Trophoblast cell (in vitro differentiated cells and primary cell): ENCODE data around the gene TTLL10.

Experiments used
- DNase-seq, 2 donors: peaks; one replicate each; pipeline ENCODE4 v3.0.0-alpha.2; 2016
- H2AFZ ChIP-seq: 2 replicates; pipeline ENCODE4 v1.6.1; 2013; ENCODE audit warnings: low read length, moderate library complexity, mild to moderate bottlenecking; ENCODE audit not compliant: insufficient read depth, poor library complexity
- H2AK5ac ChIP-seq: 2 replicates; pipeline ENCODE4 v1.6.1; 2013; ENCODE audit warnings: mild to moderate bottlenecking, low read length
- H2BK120ac ChIP-seq: 2 replicates; pipeline ENCODE4 v1.6.1; 2013; ENCODE audit warnings: low read length, mild to moderate bottlenecking, moderate library complexity; ENCODE audit not compliant: insufficient read depth, poor library complexity
- H2BK12ac ChIP-seq: 2 replicates; pipeline ENCODE4 v1.6.1; 2013; ENCODE audit warnings: mild to moderate bottlenecking, low read length, moderate library complexity
- H2BK5ac ChIP-seq: 2 replicates; pipeline ENCODE4 v1.6.1; 2013; ENCODE audit warnings: low read length, low read depth, moderate library complexity, mild to moderate bottlenecking; ENCODE audit not compliant: poor library complexity
- H3K14ac ChIP-seq: 2 replicates; pipeline ENCODE4 v1.6.1; 2013; ENCODE audit warnings: mild to moderate bottlenecking, low read length
- H3K18ac ChIP-seq: 2 replicates; pipeline ENCODE4 v1.6.1; 2013; ENCODE audit warnings: mild to moderate bottlenecking, low read length
- H3K23ac ChIP-seq: 2 replicates; pipeline ENCODE4 v1.6.1; 2013; ENCODE audit warnings: low read length
- H3K27ac ChIP-seq: 2 replicates; pipeline ENCODE4 v1.5.1; 2013; ENCODE audit warnings: low read depth, mild to moderate bottlenecking, inconsistent platforms, low read length, moderate library complexity
- H3K27me3 ChIP-seq: 2 replicates; pipeline ENCODE4 v1.6.1; 2013; ENCODE audit warnings: inconsistent platforms, mild to moderate bottlenecking, low read length, moderate library complexity; ENCODE audit not compliant: insufficient read depth
- H3K36me3 ChIP-seq, 2 experiments: 1 replicate in 1 of 2; 2 replicates in 1 of 2; pipeline ENCODE4 v1.6.1; 2013; ENCODE audit warnings: low read length in 2 of 2, mild to moderate bottlenecking in 2 of 2, moderate library complexity in 1 of 2; ENCODE audit not compliant: insufficient read depth in 2 of 2, control insufficient read depth in 1 of 2
- H3K4ac ChIP-seq: 2 replicates; pipeline ENCODE4 v1.6.1; 2013; ENCODE audit warnings: low read depth, mild to moderate bottlenecking, low read length, moderate library complexity
- H3K4me1 ChIP-seq, 2 experiments: 1 replicate in 1 of 2; 2 replicates in 1 of 2; pipeline ENCODE4 v1.6.1; 2013; ENCODE audit warnings: low read length in 2 of 2, mild to moderate bottlenecking in 2 of 2, moderate library complexity in 1 of 2; ENCODE audit not compliant: insufficient read depth in 2 of 2, control insufficient read depth in 1 of 2
- H3K4me2 ChIP-seq: 2 replicates; pipeline ENCODE4 v1.6.1; 2013; ENCODE audit warnings: inconsistent platforms, mild to moderate bottlenecking, low read length, moderate library complexity
- H3K4me3 ChIP-seq: 2 replicates; pipeline ENCODE4 v1.5.1; 2013; ENCODE audit warnings: mild to moderate bottlenecking, low read depth, low read length, inconsistent platforms
- H3K79me1 ChIP-seq: one replicate; pipeline ENCODE4 v1.6.1; 2013; ENCODE audit warnings: low read length
- H3K79me2 ChIP-seq: 2 replicates; pipeline ENCODE4 v1.6.1; 2013; ENCODE audit warnings: low read length, mild to moderate bottlenecking; ENCODE audit not compliant: control insufficient read depth, insufficient read depth, poor library complexity
- H3K9ac ChIP-seq: 2 replicates; pipeline ENCODE4 v1.6.1; 2013; ENCODE audit warnings: mild to moderate bottlenecking, low read length
- H3K9me3 ChIP-seq: 2 replicates; pipeline ENCODE4 v1.6.1; 2013; ENCODE audit warnings: low read depth, mild to moderate bottlenecking, control low read depth, inconsistent platforms, low read length; ENCODE audit not compliant: insufficient read depth
- H4K12ac ChIP-seq: 2 replicates; pipeline ENCODE4 v1.6.1; 2013; ENCODE audit warnings: low read depth, mild to moderate bottlenecking, low read length, moderate library complexity
- H4K8ac ChIP-seq: 2 replicates; pipeline ENCODE4 v1.6.1; 2013; ENCODE audit warnings: low read depth, mild to moderate bottlenecking, low read length, moderate library complexity
- H4K91ac ChIP-seq: one replicate; pipeline ENCODE4 v1.6.1; 2013; ENCODE audit warnings: low read depth, mild to moderate bottlenecking, low read length, moderate library complexity
- WGBS: extraction: QIAGEN DNeasy Blood & Tissue Kit; methylation state at CpG from one replicate; pipeline ENCODE4 v1.1.7; 2013; ENCODE audit warnings: missing lambda C conversion rate; ENCODE audit not compliant: insufficient read length, insufficient coverage; ENCODE audit errors: extremely low coverage; 5-methylcytosine and 5-hydroxymethylcytosine counted together

Gene TTLL10

DNA sequence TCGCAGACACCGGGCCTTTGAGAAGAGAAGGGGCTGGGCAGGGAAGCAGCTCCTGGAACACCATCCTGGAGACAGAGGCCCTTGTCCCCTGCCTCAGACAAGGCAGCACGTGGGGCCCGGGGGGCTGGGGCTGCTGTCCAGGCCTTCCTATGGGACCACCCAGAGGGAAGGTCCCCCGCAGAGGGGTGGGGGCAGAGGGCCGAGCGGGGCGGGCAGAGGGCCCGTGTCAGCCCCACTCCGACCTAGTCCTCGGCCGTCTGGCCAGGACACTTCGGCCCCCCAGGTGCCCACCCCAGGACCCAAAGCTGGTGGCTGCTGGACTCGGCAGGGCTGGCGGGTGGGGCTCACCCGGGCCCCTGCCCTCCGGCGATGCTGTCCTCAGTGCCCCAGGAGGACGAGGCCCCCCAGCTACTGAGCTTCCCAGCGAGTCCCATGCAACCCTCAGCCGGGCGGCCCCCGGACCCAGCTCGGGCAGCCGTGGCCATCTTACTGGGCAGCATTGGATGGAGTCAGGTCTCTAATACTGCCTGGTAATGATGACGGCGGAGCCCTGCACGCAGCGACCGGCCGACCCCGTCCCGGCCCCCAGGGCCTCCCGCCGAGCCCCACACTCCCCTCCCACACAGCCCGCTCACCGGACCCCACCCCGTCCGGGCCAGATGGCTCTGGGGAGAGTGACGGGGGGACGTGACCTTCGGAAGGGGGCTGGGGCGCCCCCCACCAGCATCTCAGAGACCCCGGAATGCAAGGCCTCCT, 6.9 kb upstream of the TTLL10 start:
- Histone ChIP-seq H4K91ac (no peak overlapping the region), H4K12ac (no peak overlapping the region), H3K27ac (no peak overlapping the region), H3K36me3 (no peaks in the 10 kb centered on the region), H3K79me1 (no peaks in the 10 kb centered on the region), H4K8ac (no peak overlapping the region), H3K9me3 (peaks cover 5% of the 10 kb centered on the region), H3K9ac (no peak overlapping the region), H3K27me3 (no peaks in the 10 kb centered on the region), H3K4me3 (no peak overlapping the region), H3K4me1 (no peaks in the 10 kb centered on the region), H3K18ac (no peak overlapping the region), H2BK12ac (no peak overlapping the region), H3K79me2 (no peaks in the 10 kb centered on the region), H2BK5ac (no peak overlapping the region), H2AFZ (no peak overlapping the region), H3K23ac (no peak overlapping the region), H3K4me2 (no peak overlapping the region), H2AK5ac (no peak overlapping the region), H2BK120ac (no peak overlapping the region), H3K14ac (no peak overlapping the region), H3K4ac (no peak overlapping the region)
- no peak for DNase-seq
- WGBS = no CpG with 5 or more reads among the region's 44 CpGs

DNA sequence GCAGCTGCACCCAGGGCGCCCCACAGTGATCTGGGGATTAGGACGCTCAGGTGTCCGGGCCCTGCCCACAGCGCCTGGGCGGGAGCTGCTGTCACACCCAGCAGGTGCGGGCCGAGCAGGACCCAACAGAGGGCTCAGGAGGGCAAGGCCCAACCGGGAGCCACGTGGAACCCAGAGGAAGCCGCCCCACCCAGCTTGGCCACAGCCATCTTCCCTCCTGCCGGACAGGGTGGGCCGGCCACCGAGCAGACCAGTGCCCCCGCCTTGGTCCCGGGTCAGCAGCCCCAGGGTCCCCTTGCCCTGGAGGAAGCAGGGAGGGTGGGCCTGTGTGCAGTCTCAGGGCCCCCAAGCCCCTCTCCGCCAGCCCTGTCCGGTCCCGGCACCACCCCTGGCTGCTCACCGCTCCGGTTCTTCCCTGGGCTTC, 6.3 kb upstream of the TTLL10 start:
- Histone ChIP-seq H3K27ac (no peak overlapping the region), H3K18ac (no peak overlapping the region), H3K27me3 (no peaks in the 10 kb centered on the region), H3K79me1 (no peaks in the 10 kb centered on the region), H3K9ac (no peak overlapping the region), H3K4ac (no peak overlapping the region), H3K9me3 (peaks cover 5% of the 10 kb centered on the region), H3K4me1 (no peaks in the 10 kb centered on the region), H4K12ac (no peak overlapping the region), H2BK120ac (no peak overlapping the region), H2BK5ac (no peak overlapping the region), H3K36me3 (no peaks in the 10 kb centered on the region), H2AK5ac (no peak overlapping the region), H4K91ac (no peak overlapping the region), H3K79me2 (no peaks in the 10 kb centered on the region), H3K4me2 (no peak overlapping the region), H3K23ac (no peak overlapping the region), H2AFZ (no peak overlapping the region), H4K8ac (no peak overlapping the region), H3K14ac (no peak overlapping the region), H3K4me3 (no peak overlapping the region), H2BK12ac (no peak overlapping the region)
- DNase-seq = no peak
- no CpG with 5 or more reads among the region's 20 CpGs for WGBS

DNA sequence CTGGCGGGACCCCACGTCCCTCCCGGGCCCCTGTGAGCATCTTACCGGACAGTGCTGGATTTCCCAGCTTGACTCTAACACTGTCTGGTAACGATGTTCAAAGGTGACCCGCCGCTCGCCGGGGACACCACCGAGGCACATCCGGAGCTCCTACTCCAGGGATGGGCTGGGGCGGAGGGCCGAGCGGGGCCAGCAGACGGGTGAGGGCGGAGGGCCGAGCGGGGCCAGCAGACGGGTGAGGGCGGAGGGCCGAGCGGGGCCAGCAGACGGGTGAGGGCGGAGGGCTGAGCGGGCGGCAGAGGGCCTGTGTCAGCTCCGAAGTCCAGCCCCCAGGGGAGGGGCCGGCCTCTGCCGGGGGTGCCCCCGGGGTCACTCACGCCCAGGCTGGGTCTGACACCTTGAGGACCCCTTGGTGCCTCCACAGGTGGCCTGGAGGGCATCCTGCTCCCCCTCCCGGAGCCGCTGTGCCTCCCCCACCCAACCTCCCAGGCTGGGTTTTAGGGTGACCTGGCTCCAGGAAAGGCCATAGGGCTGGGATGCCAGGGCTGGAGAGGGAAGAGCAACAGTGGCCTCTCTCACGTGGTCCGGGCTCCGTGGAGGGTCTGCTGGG, 5.7 kb upstream of the TTLL10 start:
- Histone ChIP-seq H3K79me1 (no peaks in the 10 kb centered on the region), H3K23ac (no peak overlapping the region), H3K14ac (no peak overlapping the region), H4K91ac (no peak overlapping the region), H3K79me2 (no peaks in the 10 kb centered on the region), H2BK5ac (no peak overlapping the region), H3K18ac (no peak overlapping the region), H2BK12ac (no peak overlapping the region), H3K27me3 (no peaks in the 10 kb centered on the region), H3K4me2 (no peak overlapping the region), H2AK5ac (no peak overlapping the region), H2AFZ (no peak overlapping the region), H3K36me3 (no peaks in the 10 kb centered on the region), H3K4ac (no peak overlapping the region), H3K4me1 (no peaks in the 10 kb centered on the region), H3K27ac (no peak overlapping the region), H3K9me3 (peaks cover 5% of the 10 kb centered on the region), H4K12ac (no peak overlapping the region), H4K8ac (no peak overlapping the region), H3K9ac (no peak overlapping the region), H3K4me3 (no peak overlapping the region), H2BK120ac (no peak overlapping the region)
- no peak for DNase-seq
- no CpG with 5 or more reads among the region's 36 CpGs for WGBS

DNA sequence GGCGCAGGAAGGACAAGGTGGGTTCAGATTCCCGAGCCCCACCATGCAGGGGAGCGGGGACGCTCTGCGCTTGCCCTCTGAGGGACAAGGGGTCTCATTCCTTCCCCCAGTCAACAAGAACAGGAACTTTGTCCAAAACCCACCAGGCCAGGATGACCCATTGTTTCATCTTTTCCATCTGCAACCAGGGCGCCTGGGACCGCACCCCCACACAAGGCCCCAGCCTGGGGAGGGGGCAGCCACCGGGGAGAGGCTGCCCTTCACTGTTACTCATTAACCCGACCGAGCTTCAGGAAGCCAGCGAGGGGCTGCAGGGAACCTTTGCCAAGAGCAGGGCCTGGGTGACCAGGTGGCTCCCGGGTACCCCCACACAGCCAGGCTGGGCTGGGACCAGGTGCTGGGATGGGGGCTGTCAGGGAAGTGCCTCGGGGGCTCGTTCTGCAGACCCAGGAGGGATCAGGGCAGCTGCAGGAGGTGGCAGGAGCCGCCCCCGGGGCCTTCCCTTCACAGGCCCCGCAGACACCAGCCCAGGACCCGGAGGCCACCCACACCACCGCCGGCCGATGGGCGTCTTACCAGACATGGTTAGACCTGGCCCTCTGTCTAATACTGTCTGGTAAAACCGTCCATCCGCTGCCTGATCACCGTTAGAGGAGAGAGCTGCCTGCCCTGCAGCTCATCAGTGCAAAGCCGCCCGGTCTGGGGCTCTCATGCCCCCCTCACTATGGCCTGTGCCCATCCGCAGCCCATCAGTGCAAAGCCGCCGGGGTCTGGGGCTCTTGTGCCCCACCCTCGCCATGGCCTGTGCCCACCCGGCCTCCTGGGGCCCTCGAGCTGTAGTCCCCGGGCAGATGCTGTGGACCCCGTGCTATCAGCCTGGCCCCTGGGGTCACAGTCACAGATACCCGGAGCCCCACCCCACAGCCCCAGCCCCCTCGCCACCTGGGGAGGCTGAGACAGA, 4.9 kb upstream of the TTLL10 start:
- Histone ChIP-seq H3K27ac (no peak overlapping the region), H2BK120ac (no peak overlapping the region), H3K79me1 (no peaks in the 10 kb centered on the region), H2BK5ac (no peak overlapping the region), H3K4me3 (no peak overlapping the region), H3K4me1 (no peaks in the 10 kb centered on the region), H3K23ac (no peak overlapping the region), H4K91ac (no peak overlapping the region), H4K8ac (no peak overlapping the region), H2BK12ac (no peak overlapping the region), H2AFZ (no peak overlapping the region), H2AK5ac (no peak overlapping the region), H3K79me2 (no peaks in the 10 kb centered on the region), H3K18ac (no peak overlapping the region), H3K4ac (no peak overlapping the region), H3K27me3 (no peaks in the 10 kb centered on the region), H3K9me3 (peaks cover 5% of the 10 kb centered on the region), H3K36me3 (no peaks in the 10 kb centered on the region), H3K9ac (no peak overlapping the region), H3K14ac (no peak overlapping the region), H4K12ac (no peak overlapping the region), H3K4me2 (no peak overlapping the region)
- WGBS = no CpG with 5 or more reads among the region's 37 CpGs
- DNase-seq = no peak
